ENCODE measurements around the gene SLC4A11.

Gene SLC4A11

GRCh38 chr20:3246682-3247081 lies 7.7 kb upstream of the SLC4A11 start:
- DNase-seq (ENCODE audit: low read depth): no peak

DNA sequence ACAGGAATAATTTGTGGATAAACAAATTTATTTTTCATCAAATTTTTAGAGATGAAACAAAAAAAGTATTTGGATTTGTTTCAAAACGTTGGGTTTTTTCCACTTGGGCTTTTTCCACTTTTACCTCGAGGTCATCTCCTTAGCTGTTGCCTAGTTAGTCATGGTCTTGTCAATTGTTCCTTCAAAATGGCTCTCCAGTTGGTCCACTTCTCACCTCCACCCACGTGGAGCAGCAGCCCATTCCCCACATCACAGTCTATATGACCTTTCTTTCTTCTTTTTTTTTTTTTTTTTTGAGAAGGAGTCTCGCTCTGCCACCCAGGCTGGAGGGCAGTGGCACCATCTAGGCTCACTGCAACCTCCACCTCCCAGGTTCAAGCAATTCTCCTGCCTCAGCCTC lies 6.7 kb upstream of the SLC4A11 start:
- no peak for DNase-seq (ENCODE audit: low read depth)

DNA sequence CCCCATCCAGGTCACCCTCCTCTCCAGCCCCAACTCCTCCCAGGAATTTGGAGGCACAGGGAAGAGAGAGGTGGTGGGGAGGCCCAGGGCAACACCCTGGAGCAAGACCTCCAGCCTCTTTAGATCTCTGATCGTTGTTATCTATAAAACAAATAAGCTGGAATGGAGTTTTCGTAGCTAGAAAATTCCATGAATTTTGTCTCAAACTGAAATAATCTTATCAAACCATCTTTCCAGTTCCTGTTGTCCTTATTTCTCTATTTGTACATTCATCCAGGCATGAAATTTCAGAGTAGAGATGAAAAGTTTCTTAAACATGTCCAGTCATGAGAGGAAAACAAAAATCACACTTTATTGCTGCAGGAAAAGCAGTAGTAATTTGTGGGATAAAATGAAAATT lies 6.2 kb upstream of the SLC4A11 start:
- DNase-seq (ENCODE audit: low read depth): no peak

DNA sequence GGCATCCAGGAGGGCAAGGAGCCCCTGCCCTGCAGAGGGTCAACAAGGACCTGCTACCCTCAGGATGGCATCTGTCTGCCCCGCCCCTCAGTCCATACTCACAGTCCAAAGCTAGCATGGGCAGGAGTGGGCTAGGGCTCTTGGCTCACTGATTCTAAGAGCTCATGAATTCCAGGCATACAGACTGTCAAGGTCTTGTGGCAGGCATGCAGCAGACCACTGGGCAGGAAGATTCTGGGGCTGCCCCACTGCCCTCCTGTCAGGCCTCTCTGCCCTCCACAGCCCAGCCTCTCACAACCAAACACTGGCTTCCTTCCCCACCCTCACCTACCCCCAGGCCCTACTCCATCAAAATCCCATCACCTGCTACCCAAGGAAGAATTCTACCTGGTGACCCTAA lies 5.6 kb upstream of the SLC4A11 start:
- no peak for DNase-seq (ENCODE audit: low read depth)

DNA sequence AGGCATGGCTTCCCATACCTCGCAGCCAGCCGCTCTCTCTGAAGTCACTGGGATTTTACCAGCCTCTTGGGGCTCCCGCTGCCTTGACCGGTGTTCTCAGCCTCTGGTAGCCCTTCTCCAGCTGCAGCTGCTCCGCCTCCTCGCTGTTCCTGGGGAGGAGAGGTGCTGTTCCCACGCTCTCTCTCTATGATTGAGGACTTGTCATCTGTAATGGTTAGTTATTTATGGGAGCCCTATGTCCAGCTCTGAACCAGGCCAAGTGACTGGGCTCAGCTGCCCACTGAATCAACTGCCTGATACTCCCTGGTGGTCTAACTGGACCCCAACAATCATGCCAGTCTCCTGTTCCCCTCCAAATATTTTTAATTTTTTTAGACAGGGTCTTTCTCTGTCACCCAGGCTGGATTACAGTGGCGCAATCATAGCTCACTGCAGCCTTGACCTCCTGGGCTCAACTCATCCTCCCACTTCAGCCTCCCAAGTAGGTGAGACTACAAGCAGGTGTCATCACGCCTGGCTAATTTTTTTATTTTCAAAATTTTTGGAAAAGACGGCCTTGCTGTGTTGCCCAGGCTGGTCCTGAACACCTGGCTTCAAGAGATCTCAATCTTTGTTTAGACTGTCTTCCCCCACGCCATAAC lies 4.8 kb upstream of the SLC4A11 start:
- DNase-seq (ENCODE audit: low read depth): no peak

- no peak for DNase-seq (ENCODE audit: low read depth)
Observed at GRCh38 chr20:3242172-3242692, 3.2 kb upstream of the SLC4A11 start.

GRCh38 chr20:3240776-3241363 lies 1.9 kb upstream of the SLC4A11 start:
- no peak for DNase-seq (ENCODE audit: low read depth)

- DNase-seq (ENCODE audit: low read depth): no peak
Observed at GRCh38 chr20:3239867-3240775, 1.1 kb upstream of the SLC4A11 start.

DNA sequence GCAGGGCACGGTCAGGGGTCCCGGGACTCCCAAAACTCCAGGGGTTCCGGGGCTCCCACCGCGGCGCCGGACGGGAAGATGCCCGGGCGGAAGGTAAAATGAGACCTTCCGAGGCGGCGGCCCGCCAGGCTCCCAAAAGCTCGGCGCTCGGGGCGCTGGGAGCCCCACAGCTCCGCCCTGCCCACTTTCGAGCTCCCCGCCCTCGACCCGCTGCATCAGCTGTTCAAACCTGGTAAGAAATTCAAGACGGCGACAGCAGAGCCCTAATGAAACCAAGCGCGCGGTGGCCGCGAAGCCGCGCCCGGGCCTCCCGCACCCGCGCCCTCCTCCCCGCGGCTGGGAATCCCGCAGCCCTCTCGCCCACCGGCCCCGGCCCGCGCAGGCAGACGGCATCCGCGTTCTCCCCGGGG lies 369 bp downstream of the SLC4A11 start:
- no peak for DNase-seq (ENCODE audit: low read depth)

GRCh38 chr20:3237958-3238615 lies 903 bp downstream of the SLC4A11 start:
- DNase-seq (ENCODE audit: low read depth): no peak

- DNase-seq (ENCODE audit: low read depth): no peak
Observed at GRCh38 chr20:3237011-3237957, 1.7 kb downstream of the SLC4A11 start.

GRCh38 chr20:3235666-3236324 lies 3.2 kb downstream of the SLC4A11 start:
- DNase-seq (ENCODE audit: low read depth): no peak

DNA sequence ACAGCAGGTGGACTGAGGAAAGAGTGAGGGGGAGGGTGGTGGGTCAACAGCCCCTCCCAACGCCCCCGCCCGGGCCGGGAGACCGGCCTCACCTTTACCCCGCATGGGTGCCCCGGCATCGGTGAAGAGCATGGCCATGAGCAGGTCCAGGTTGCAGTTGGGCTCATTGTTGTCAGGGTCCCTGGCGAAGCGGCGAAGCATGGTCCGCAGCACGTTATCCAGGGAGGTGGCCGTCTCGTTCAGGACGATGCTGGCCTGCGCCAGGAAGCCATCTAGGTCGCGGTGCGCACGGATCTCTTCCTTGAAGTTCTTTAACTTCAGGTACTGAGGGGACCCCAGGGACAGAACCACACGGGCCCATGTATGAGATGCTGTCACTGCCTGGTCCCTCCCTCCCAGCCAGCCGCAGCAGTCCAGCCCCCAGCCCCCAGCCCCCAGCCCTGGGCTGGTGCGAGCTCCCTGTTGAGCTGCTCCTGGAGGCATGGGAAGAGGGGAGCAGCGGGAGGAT lies 4.9 kb downstream of the SLC4A11 start:
- DNase-seq (ENCODE audit: low read depth): no peak

- DNase-seq (ENCODE audit: low read depth): no peak
Observed at GRCh38 chr20:3233131-3233990, 5.6 kb downstream of the SLC4A11 start.

DNA sequence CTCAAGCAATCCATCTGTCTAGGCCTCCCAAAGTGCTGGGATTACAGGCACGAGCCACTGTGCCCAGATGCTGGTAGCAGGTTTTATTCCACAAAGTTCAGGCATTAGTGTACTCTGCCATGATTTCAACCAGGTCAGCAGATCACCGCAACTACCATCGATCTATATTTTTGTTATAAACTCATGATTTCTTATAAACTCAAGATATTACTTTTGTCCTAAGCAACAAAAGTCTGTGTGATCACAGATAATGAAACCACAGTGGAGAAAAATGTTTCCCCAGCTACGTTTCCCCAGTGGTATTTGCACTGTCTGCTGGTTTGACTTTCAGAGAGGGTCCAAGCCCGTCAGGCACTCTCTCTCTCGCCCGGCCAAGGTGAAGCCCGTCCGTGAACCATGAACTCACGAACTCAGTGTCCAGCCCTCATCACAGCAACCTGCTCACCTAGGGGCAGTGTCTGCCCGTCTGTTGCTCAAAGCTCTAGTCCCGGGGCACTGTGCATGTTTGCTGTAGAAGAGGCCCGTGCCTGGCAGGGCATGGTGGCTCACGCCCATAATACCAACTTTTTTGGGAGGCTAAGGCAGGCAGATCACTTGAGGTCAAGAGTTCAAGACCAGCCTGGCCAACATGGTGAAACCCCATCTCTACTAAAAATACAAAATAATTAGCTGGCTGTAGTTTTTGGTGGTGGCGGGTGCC lies 7.0 kb downstream of the SLC4A11 start:
- DNase-seq (ENCODE audit: low read depth): no peak

DNA sequence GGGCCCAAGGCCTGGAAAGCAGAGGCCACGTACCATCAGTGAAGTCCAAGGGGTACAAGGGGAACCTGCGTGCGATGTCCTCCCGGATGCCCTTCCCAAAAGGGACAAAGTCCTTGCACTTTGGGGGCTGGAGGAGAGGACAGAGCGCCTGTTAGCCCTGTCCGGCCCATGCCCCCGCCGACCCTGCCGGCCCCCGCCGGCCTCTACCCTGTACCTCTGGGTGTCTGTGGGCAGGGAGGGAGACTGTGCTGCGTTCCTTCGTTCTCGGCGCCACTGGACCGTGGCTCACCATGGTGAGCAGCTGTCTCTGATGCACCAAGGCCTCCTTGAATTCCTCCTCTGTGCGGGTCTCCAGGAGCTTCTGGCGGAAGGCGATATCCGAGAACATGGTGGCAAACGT lies 7.9 kb downstream of the SLC4A11 start:
- DNase-seq (ENCODE audit: low read depth): no peak

DNA sequence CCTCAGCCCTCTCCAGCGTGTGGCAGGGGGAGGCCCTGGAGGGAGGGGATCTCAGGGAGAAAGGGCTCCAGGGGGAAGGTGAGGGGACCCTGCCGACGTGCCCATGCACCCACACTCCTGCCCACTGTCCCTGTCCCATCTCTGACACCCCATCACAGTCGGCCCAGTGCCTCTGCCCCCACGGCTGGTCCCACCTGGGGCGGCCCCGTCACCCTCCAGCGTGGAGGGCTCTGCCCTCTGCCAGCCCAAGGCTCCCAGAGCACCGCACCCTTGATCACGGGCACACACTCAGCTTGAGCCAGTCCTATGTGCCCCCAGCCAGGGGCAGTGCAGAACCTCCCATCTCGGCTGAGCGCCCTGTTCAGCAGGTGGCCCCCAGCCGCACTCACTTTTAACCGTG lies 9.2 kb downstream of the SLC4A11 start:
- no peak for DNase-seq (ENCODE audit: low read depth)

DNA sequence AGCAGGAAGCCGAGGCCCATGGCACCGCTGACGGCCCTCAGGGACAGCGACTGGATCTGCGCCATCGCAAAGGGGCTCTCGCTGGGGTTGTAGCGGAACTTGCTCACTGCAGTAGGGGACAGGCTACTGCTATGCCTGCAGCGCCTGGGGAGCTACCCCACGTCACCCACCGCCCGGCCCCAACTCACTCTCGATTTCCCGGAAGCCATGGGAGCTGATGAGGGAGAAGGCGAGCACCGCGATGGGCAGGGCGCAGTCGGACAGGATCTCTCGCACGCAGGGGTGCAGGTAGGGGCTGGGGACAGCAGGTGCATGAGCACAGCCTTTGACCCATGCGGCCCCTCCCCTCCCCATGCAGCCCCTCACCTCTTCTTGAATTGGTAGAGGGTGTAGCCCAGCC lies 9.8 kb downstream of the SLC4A11 start:
- DNase-seq (ENCODE audit: low read depth): no peak

- DNase-seq (ENCODE audit: low read depth): no peak
Observed at GRCh38 chr20:3228750-3229032, 10.3 kb downstream of the SLC4A11 start.
